ENCODE measurements around the gene PTPRN2. TPM values are rescaled to one million over a fixed set of nuclear protein-coding genes. Genes with fewer than 3 reads are reported as not detected.

The PTPRN2 gene
- total RNA-seq, 4 donors from 2014 or later: 6.6 to 10.7 (median 8.2) TPM

DNA sequence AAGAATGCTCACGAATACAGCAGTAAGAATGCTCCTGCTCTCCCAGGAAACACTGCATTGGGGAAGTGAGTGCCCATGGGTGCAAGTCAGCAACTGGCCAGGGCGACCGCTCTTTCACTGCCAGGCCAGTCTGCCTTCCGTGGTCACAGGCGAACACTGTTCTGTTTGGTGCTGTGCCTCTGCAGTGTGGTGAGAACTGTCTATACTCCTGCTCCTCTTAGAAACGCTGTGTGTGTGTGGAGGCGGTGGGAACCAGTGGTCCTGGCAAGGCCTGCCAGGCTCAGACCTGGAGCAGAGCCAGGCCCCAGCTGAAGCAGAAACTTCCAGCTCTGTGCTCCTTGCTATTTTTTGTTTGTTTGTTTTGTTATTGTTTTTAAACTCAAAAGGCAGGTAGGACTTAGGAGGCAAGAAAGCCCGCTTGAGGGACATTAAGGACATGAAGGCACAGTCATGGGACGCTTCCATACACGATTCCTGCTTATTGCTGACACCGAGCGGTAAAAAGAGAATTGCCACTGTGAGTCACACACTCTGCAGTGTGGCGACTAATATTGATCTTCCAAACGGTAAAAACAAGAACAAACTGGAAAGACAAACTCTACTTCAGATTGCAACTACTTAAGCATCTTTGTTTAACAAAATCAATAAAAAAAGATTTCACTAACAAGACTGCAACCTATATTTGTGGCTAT, 820.0 kb downstream of the PTPRN2 start:
- WGBS, 2 donors: 72 to 81% methylated on average over 14 of the region's 14 CpGs
- H3K4me3 ChIP-seq: no peak overlapping the region
- H3K27me3 ChIP-seq: no peaks in the 10 kb centered on the region
- TF ChIP-seq POLR2A (IDR thresholded peaks at IDR 0.05) (no peak), EP300 (IDR thresholded peaks at IDR 0.05) (no peak), CTCF (IDR thresholded peaks at IDR 0.05) (no peak)
- no peaks in the 10 kb centered on the region for H3K4me1 ChIP-seq
- H3K36me3 ChIP-seq: no peaks in the 10 kb centered on the region
- no peak overlapping the region for H3K27ac ChIP-seq
- peaks cover 0 to 59% (median 0%) of the 10 kb centered on the region in 4 donors for H3K9me3 ChIP-seq
- DNase-seq (ENCODE audit: low spot score in 2 of 2): no peak

- Histone ChIP-seq H3K4me1 (no peaks in the 10 kb centered on the region), H3K9me3 (peaks cover 0 to 57% (median 0%) of the 10 kb centered on the region in 4 donors), H3K27me3 (no peaks in the 10 kb centered on the region), H3K36me3 (no peaks in the 10 kb centered on the region), H3K4me3 (no peak overlapping the region), H3K27ac (no peak overlapping the region)
- no peak for DNase-seq (ENCODE audit: low spot score in 2 of 2)
- TF ChIP-seq EP300 (IDR thresholded peaks at IDR 0.05) (no peak), CTCF (IDR thresholded peaks at IDR 0.05) (no peak), POLR2A (IDR thresholded peaks at IDR 0.05) (no peak)
These were observed 821.5 kb downstream of the PTPRN2 start for GRCh38 chr7:157766098-157766497.

GRCh38 chr7:157764946-157765537, 822.6 kb downstream of the PTPRN2 start:
- TF ChIP-seq POLR2A (IDR thresholded peaks at IDR 0.05) (no peak), CTCF (IDR thresholded peaks at IDR 0.05) (no peak), EP300 (IDR thresholded peaks at IDR 0.05) (no peak)
- no peak for DNase-seq (ENCODE audit: low spot score in 2 of 2)
- H3K4me1 ChIP-seq: no peaks in the 10 kb centered on the region
- 95 to 98% methylated on average over 1 of the region's 1 CpG for WGBS, 2 donors
- H3K36me3 ChIP-seq: no peaks in the 10 kb centered on the region
- H3K27me3 ChIP-seq: no peaks in the 10 kb centered on the region
- no peak overlapping the region for H3K27ac ChIP-seq
- no peak overlapping the region for H3K4me3 ChIP-seq
- peaks cover 0 to 46% (median 0%) of the 10 kb centered on the region in 4 donors for H3K9me3 ChIP-seq

- Histone ChIP-seq H3K4me3 (no peak overlapping the region), H3K4me1 (no peaks in the 10 kb centered on the region), H3K36me3 (no peaks in the 10 kb centered on the region), H3K27me3 (no peaks in the 10 kb centered on the region), H3K9me3 (peaks cover 0 to 39% (median 0%) of the 10 kb centered on the region in 4 donors), H3K27ac (no peak overlapping the region)
- DNase-seq (ENCODE audit: low spot score in 2 of 2): no peak
- TF ChIP-seq CTCF (IDR thresholded peaks at IDR 0.05) (no peak), POLR2A (IDR thresholded peaks at IDR 0.05) (no peak), EP300 (IDR thresholded peaks at IDR 0.05) (no peak)
- 86 to 92% methylated on average over 6 of the region's 6 CpGs for whole genome bisulfite sequencing, 2 donors
These were observed 823.4 kb downstream of the PTPRN2 start for GRCh38 chr7:157764193-157764592.

- H3K9me3 ChIP-seq: peaks cover 0 to 40% (median 0%) of the 10 kb centered on the region in 4 donors
- no peaks in the 10 kb centered on the region for H3K4me1 ChIP-seq
- TF ChIP-seq EP300 (IDR thresholded peaks at IDR 0.05) (no peak), POLR2A (IDR thresholded peaks at IDR 0.05) (no peak), CTCF (IDR thresholded peaks at IDR 0.05) (no peak)
- H3K4me3 ChIP-seq: no peak overlapping the region
- 91% methylated on average over 14 of the region's 14 CpGs for WGBS, 2 donors
- DNase-seq (ENCODE audit: low spot score in 2 of 2): no peak
- no peaks in the 10 kb centered on the region for H3K36me3 ChIP-seq
- no peaks in the 10 kb centered on the region for H3K27me3 ChIP-seq
- H3K27ac ChIP-seq: no peak overlapping the region
These were observed 824.2 kb downstream of the PTPRN2 start for GRCh38 chr7:157763279-157764000.
